NOMO-1 (cell line): ENCODE results near the gene AXDND1.

Source experiments
- DNase-seq, 2 experiments: peaks; one replicate each; lab custom pipeline; 2025; ENCODE audit not compliant: unreplicated experiment in 2 of 2; lab: John Stamatoyannopoulos, UW

The AXDND1 gene

DNA sequence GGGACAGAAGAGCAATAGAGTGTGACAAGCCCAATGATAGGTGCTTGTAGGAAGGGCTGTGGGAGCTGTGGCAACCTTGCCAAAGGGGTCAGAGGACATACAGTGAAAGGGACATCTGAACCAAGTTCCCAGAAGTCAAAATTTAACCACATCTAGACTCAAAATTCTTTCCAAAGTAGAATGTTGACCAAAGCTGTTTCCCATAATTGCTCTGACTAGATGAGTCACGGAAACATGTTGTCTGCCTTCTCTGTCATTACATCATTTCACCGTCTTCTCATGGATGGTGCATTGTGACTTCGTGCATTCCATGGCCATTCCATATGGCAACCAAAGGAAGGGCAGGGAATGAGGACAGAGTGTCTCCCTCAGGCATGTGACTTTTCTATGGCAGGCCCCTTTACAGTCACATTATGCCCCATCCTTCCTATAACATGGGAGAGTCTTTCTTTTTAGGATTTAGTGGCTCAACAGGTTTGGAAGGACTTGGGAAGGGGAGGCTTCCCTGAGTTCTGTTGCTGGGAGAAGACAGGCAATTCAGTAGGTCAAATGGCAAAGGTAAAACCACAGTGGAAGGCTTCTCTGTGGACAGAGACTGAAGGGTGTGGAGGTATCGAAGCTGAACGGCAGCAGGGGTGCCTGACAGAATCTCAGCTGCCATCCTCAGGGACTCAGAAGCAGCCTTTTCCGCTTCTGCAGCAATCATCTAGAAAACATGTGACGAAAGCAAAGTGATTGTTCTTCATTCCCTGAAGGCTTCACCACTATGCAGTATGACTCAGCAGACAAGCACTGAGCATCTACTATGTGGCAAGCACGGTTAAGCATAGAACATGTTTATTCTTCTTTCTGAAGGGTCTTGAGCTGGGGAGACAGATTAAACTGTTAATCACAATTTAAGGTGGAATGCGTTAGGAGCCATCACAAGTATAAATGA, 185.2 kb downstream of the AXDND1 start:
- DNase-seq: peak; percentile 67 to 95

- no peak for DNase-seq
Observed at GRCh38 chr1:179554427-179554826, 188.7 kb downstream of the AXDND1 start.

- DNase-seq: no peak
Observed at GRCh38 chr1:179558078-179558477, 192.3 kb downstream of the AXDND1 start.

- no peak for DNase-seq
Observed at GRCh38 chr1:179575497-179576314, 209.9 kb downstream of the AXDND1 start, which contains the start of gene NPHS2. Gene NPHS2 (minus strand): TSS chr1:179575948. CDS start chr1:179575864, 84 bp downstream.

DNA sequence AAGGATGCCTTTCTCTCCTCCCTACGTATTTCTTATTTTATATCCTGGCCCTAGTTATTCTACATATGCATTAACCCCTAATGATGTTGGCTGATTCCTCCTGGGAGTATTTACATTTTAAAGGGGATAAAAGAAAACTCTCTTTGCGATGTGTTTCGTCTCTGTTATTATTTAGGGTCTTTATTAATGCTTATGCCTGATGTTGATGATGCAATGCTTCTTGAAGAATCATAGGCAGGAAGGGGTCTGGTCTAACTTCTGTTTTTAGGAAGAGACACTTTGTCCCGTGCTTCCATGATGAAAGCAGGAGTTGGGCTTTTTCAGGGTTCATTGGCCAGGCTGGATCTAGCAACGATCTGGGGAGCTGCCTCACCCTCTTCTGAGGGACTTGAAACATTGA, 210.7 kb downstream of the AXDND1 start:
- DNase-seq: no peak

DNA sequence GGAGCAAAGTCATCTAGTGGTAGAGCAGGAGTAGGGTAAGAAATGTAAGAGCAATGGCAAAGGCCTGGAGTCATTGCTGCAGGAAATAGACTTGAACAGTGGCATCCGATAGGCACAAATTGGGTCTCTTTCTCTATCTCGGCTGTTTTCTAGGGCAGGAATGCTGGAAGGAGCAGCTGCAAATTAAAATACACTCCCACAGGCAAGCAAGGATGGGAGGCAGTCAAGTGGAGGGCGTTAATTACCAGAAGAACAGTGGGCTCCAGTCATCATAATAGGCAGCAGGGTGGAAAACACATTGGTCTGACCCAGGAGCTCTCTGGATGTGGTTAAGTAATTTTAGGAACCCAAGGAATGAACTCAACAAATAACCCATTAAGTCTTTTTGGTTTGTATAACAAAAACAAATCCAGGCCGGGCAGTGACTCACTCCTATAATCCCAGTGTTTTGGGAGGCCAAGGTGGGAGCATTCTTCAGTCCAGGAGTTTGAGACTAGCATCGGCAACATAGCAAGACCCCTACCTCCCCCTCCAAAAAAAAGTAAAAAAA, 218.1 kb downstream of the AXDND1 start:
- no peak for DNase-seq

DNA sequence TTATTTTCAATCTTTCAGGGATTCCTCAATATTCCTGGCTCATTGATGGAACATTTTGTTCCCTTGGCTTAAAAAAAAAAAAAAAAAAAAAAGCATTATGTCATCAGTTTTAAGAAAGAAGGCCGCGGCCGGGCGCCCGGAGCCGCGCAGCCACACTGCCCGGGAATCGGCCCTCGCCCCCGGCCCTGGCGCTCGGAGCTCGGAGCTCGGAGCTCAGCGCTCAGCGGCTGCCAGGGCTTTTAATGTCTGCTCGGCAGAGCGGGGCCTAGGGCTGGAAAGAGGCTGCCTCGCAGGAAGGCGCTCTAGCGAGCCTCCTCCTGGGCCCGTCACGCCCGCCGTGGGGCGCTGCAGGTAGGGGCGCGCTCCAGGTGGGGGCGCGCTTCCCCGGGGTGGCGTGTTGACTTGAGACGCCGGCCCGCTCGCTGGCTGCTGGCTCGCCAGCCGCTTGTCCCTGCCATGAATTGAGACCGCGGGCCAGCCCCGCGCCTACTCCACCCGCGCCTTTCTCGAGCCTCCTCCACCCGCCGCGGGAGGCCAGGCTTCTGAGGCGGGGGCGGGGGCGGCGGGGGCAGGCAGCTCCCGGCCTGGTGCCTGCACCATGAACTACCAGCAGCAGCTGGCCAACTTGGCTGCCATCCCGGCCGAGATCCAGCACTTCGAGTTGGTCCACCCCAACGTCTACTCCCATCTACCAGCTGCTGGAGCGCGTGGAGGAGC, 220.5 kb downstream of the AXDND1 start:
- DNase-seq: no peak

DNA sequence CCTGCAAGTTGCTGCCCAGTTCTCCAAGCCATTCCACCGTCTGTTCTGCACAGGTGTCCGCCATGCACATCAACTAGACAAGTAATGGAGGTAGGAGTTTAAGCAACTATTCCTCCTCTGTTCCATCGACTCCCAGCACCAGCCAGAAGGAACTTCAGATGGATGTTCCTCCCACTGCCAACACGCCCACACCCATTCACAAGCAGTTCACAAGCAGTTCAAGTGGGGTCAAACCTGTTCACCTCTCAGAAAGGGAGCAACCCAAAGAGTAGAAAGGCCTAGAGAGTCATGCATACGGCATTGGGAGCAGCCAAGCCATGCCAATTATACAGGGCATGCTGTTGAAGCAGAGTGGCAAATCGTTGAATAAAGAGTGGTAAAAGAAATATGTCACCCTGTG, 221.6 kb downstream of the AXDND1 start:
- DNase-seq: no peak

DNA sequence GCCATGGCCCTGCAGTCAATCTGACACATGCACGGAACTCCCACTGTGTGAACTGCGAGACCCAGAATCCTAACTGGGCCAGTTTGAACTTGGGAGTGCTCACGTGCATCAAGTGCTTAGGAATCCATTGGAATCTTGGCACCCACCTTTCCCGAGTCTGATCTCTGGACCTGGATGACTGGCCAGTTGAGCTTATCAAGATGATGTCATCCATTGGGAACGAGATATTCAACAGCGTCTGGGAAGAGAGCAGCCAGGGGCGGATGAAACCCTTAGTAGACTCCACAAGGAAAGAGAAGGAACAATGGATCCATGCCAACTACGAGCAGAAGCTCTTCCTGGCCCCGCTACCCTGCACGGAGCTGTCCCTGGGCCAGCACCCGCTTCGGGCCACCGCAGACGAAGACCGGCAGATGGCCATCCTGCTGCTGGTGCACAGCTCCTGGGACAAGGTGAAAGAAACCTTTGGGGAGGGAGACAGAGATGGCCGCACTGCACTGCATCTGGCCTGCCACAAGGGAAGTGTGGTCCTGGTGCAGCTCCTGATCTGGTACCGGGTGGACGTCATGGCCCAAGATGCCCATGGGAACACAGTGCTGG, 222.8 kb downstream of the AXDND1 start:
- DNase-seq: no peak

DNA sequence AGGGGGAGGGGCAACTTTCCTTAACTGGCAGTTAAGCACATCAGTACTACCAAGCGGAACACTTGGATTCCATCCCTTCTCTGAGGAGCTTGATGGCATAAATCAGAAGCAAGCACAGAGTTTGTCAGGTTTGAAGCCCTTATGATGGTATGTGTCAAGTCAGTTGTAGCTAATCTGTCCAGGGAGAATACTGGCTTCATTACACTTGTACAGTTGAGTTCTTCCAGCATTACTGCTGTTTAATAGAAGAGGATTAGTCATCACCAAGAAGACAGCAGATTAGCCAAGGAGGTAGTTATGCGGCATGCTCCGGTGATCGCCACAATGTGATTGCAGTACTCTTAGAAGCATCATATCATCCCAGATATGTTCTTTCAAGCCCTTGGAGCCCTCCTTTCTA, 223.7 kb downstream of the AXDND1 start:
- DNase-seq: no peak

DNA sequence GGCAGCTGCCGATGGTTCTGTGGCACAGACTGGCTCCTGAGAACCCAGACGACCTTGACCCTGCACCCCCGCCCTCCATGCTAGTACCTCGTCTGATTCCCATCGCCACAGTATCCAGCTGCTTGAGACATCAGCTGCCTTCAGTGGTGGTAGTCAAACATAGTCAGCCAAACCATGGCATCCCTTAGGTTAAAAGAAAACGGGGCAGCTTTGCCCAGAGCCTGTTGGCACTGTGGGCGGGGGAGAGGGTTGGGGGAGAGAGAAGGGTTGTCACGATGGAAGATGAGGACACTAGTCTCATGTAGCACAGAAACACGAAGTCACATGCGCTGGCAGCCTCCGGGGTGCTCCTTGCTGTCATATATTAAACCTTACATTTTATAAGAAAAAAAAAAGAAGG, 224.9 kb downstream of the AXDND1 start:
- no peak for DNase-seq

- no peak for DNase-seq
Observed at GRCh38 chr1:179591253-179591591, 225.5 kb downstream of the AXDND1 start.

DNA sequence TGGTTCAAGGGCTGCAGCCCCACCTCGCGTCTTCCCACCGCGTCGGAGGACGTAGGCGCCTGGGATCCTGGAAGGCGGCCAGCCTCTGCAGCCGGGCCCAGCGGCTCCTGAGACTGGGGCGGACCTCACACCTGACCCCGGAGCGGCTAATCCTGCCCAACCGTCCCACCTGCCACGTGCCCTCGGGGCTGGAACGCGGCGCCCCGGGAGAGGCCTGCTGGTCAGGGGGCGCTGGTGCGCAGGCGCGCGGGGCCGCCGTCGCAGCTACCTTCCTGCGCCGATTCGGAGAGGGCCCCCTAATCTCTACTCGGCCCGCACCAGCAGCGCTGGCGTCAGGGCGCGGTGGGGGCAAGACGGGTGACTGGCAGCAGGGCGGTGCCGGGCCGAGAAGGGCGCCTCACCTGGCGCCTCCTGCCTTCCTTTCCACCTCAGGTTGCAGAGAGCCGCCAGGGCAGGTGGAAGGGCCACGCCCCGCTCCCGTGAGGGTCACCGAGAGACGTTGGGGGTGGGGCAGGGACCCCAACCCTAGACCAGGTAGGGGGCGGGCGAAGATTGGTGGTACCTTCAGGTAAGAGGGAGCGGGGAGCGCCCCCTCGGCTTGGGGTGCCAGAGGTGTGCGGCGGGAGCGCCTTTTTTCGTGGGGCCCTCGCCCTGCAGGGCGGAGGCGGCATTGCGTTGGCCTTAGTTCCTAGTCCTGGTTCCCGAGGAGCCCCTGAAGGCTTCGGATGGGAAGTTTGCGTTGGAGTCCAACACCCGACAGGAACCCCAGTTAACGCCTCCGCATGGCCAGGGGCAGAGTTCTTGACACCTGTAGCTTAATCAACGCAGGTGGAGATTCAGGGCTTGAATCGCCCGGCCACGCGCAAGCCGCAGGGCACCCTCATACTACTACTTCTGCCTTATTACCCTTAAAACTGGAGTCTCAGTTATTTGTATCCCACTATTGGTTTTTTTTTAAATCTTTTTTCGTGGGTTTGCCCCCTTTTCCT, 226.1 kb downstream of the AXDND1 start, which contains the start of gene TDRD5:
Gene TDRD5, plus strand, starts transcription at position 241 of the 989 bp plus-strand sequence. CDS start 784 bp downstream, outside the sequence.
- no peak for DNase-seq

DNA sequence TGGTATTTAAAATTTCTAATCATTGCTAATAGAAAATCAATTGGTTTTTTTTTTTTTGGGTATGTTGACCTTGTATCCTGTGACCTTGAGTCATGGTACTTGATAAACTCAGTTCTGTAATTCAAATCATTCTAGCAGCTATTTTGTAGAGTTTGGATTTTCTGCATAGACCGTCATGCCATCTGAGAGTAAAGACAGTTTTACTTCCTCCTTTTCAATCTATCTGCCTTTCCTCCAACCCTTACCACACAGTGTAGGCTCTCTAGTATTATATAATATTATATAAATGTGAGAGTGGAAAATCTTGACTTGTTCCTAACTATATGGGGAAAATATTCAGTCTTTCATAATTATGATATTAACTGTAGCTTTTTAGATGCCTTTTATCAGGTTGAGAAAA, 232.9 kb downstream of the AXDND1 start:
- DNase-seq: peak; percentile 46 to 83

- DNase-seq: peak in 1 of 2 experiments; percentile 70
Observed at GRCh38 chr1:179599623-179600249, 234.0 kb downstream of the AXDND1 start.

DNA sequence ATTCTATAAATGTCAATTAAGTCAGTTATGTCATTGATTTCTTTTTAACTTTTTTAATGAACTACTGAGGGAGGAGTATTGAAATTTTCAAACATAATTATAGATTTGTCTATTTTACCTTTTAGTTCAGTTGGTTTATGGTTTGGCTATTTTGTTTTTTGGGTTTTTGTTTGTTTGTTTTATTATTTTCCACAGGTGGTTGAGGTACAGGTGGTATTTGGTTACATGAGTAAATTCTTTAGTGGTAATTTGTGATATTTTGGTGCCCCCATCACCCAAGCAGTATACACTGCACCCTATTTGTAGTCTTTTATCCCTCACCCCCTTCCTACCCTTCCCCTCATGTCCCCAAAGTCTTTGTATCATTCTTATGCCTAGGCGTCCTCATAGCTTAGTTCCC, 235.3 kb downstream of the AXDND1 start:
- no peak for DNase-seq
